GM19240 (cell line): ENCODE data around the gene CNPY1.

Experiments used
- DNase-seq: peaks from one replicate; pipeline ENCODE4 v3.0.0; 2011; ENCODE audit warnings: low spot score; ENCODE audit not compliant: insufficient read length

CNPY1 gene

GRCh38 chr7:155559519-155560108 is 13.3 kb upstream of the CNPY1 start:
- DNase-seq: no peak

DNA sequence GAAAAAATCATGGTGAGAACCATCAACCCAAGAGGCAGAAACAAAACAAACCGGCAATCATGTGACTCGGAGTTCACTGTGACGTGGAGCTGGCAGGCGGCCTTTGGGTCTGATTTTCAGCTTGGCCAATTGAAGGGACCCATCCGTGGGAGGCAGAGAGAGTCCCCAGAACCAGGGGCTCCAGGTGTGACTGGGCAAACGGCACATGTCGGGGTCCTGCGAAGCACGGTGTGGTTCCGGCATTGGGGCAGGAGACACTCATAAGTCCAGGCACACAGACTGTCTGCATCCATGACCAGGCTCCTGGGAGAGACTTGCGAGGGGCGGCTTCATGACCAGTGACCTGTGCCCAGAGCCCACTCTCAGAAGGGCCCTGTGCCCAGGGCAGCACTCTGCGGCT is 12.6 kb upstream of the CNPY1 start:
- DNase-seq: no peak

DNA sequence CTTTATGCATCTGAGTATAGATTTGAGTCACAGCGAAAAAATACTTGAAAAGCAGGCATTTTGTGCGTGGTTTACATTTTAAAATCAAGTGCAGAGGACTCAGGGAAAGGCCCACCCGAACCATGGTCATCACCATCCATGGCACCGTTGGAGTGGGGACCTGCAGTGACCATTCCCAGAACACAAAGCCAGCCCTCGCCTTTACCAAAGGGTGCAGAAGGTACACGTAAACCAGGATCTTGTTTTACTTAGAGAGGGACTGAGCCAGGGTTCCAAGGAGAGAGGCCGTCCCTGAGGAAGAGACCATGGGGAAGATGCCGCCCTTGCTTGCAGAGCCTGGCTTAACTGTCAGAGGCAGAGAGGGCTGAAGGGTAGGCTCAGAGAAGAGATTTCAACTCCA is 12.0 kb upstream of the CNPY1 start:
- no peak for DNase-seq

DNA sequence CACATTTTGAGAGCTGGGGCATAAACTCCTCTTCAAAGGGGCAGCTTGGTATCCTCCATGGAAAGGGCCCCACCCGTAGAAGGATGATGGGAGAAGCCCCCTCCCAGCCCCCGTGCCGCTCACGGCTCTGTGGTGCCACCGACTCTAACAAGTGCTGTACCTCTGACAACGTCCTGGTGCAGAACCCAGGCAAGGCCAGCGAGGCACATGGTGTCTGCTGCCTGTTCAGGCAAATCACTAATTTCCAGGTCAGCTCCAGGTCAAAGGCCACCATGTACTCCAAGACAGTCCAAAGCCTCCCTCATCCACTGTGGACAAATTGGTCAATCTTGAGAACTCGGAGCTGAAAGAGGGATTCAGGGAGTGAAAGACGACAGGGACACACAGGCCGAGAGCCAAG is 11.4 kb upstream of the CNPY1 start:
- no peak for DNase-seq

GRCh38 chr7:155556763-155557162 is 10.4 kb upstream of the CNPY1 start:
- no peak for DNase-seq

GRCh38 chr7:155555116-155555695 is 8.8 kb upstream of the CNPY1 start:
- no peak for DNase-seq

GRCh38 chr7:155553871-155554270 is 7.5 kb upstream of the CNPY1 start:
- no peak for DNase-seq

DNA sequence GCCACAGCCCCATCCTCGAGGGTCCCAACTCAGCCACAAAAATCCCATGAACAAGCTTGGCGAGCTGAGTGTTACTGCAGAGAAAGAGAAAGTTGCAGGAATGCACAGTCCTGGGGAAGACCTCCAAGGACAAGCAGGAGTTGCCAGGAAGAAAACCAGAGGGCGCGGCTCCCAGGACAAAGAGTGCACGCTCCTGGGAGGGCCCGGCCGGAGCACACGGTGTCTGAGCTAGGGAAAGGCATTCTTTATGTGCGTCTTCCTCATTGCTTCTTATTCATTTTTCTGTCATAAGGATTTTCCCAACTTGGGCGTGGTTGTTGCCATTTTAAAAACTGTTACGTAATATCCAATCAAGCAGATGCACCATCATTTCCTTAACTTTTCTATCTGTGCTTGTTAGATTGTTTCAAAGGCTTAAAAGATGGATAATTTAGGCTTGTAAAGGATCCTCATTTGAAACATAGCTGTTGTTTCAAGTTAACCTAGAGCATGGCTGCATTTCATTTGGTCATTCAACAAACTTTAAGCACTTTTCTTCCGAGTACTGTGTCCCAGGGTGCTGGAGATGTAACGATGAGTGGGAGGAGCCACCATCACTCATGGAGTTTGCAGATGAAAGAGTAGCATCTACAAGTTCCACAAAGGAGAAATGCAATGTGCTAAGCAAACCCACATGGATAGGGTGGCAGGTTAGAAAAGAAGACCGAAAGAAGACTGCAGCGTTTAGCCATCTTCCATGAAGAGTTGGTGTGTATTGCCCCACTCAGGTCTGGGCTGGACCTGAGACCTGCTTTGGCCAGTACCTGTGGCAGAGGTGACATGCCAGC is 5.6 kb upstream of the CNPY1 start:
- no peak for DNase-seq

- no peak for DNase-seq
Measured at GRCh38 chr7:155550916-155551315, 4.6 kb upstream of the CNPY1 start.

- DNase-seq: no peak
Measured at GRCh38 chr7:155549226-155549625, 2.9 kb upstream of the CNPY1 start.

DNA sequence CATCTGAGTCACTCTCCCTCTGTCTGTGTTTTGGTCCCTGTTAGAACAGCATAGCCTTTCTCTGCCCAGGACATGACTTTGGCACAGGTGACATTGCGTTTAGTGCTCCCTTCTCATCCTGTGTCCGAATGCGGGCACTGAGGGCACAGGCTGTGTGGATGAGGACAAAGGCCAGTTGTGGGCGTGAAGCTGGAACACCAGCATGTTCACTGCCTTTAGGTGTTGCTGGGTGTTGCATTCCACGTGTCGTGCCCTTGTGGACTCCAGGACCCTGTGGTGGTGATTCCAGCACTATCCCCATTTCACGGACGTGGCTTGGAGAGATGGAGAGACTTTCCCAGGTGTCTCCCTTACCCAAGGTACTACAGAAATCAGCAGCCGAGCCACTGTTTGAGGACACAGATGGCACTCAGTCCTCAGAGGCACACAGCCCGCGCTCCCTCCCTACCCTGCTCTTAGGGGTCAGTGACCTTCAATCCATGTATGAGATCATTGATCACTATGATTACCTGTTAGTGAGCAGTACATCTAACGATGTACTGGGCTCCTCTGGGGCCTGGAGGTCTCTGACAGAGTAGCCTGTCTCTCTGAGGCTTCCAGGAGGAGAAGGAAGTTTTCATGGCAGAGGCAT is 917 bp upstream of the CNPY1 start:
- no peak for DNase-seq

DNA sequence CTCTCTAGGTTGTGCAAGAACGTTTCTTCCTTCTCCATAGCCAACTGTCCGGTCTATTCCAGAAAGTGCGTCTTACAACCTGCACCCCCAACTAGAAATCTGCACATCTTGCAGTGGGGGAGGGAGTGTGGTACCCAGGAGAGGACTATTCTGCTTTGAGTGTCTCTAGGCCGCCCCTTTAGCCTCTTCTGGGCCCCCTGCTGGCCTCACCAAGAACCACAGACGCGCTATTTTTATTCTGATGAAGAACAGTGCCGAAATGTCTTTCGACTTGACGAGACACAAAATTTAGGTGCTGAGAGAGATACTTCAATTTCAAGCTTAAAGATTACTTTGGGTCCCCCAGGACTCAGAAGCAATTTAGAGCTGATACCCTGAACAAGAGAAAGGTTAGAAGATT is 1.0 kb downstream of the CNPY1 start:
- DNase-seq: no peak

DNA sequence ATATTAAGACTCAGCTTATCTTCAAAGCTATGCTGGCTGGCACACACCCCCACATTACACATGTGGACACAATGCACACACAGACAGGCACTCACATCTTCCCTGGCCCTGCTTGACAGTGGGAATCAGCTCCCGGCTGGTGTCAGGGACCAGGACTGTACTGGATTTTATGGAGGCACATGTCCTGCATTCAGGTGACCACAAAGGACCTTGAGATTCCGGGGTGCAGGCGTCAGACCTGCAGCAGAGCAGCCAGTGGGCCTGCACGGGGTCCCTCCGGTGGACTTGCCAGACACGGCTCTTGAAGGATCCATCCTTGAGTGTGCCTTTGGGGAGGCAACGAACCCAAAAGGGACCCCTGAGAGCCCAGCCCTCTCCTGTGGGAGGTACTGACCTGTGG is 1.9 kb downstream of the CNPY1 start:
- DNase-seq: no peak

- no peak for DNase-seq
Measured at GRCh38 chr7:155543926-155544325, 2.4 kb downstream of the CNPY1 start.

GRCh38 chr7:155543011-155543876 is 3.1 kb downstream of the CNPY1 start:
- no peak for DNase-seq

- no peak for DNase-seq
Measured at GRCh38 chr7:155541986-155542675, 4.2 kb downstream of the CNPY1 start.

- DNase-seq: no peak
Measured at GRCh38 chr7:155540553-155540952, 5.8 kb downstream of the CNPY1 start.

DNA sequence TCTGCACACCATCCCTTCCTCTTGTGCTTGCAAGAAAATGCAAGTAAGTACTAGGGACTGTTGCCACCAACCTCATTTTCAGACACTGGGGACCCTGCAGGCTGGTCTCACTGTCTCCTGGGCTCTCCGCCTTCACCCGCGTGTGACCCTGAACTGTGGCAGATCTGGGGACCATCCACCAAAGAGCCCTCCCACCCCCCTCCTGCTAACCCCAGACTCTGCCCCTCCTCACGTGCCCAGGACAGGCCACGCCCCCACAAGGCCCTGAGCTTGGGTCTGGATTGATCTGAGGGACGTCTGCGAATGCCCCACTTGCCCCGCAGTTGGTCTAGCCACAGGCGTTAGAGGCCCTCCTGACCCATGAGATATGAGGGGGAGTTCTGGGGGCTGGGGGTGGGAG is 8.1 kb downstream of the CNPY1 start:
- no peak for DNase-seq

GRCh38 chr7:155536451-155536850 is 9.9 kb downstream of the CNPY1 start:
- DNase-seq: no peak

DNA sequence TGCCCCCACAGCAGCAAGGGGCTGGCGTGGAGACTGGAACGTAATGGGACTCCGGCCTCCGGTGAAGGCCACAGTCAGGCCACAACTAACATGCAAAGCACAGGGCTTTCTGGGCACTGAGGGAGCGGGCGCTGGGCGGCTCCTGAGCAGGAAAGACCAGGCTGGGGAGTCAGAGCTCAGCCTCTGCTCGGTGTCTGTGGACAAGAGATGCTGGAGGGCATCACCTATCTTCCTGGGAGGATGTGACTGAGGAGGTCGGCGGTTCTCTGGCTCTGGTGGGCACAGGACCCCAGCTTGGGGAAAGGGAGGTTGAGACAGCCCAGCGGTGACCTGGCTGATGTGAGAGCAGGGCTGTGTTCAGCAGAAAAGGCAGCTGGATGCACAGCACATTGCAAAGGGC is 11.7 kb downstream of the CNPY1 start:
- no peak for DNase-seq
